A549 (cell line): Measurements from ENCODE around the gene GSC2. TPM values are rescaled to one million over a fixed set of nuclear protein-coding genes. Genes with fewer than 3 reads are reported as not detected.
"Not testable (repeated sequence)": the region's sequence is repeated elsewhere in the genome, so short reads cannot be mapped to it uniquely, and the experiment has no call there.

Experiments used
- ATAC-seq, 2 experiments: fragments of 200-7000 bp in 1 of 2; fragments of >200 bp in 1 of 2; cut with Nextera tagmentation in 1 of 2; cut with Tn5 transposase in 1 of 2; 3 replicates each; pipeline versions ENCODE4 v1.8.0 to v1.9.1; 2018 to 2020; ENCODE audit warnings: mild to moderate bottlenecking in 1 of 2, moderate library complexity in 1 of 2
- CTCF ChIA-PET: fragments of 300-600 bp; sonication (Branson Sonifier 250); formaldehyde crosslinking; extraction: SDS; loops from one replicate; lab custom pipeline; 2021; ENCODE audit warnings: antibody characterized with exemption, inconsistent platforms; lab: Yijun Ruan, JAX
- POLR2A ChIA-PET: fragments of 350-600 bp; formaldehyde crosslinking; extraction: SDS; loops from one replicate; lab custom pipeline; 2021; ENCODE audit warnings: antibody characterized with exemption, inconsistent platforms; lab: Yijun Ruan, JAX
- DNase-seq, 2 experiments: peaks; one replicate each; pipeline versions ENCODE4 v3.0.0 to v3.0.0-alpha.2; 2011 to 2016; ENCODE audit warnings: low read depth in 1 of 2, low spot score in 1 of 2
- FAIRE-seq: peaks from 2 replicates; lab custom pipeline; 2011; peaks lifted over from hg19 to GRCh38; lab: Jason Lieb, UNC
- H3K27ac ChIP-seq, 2 experiments: fragments of >200 bp; sonication (Bioruptor Twin); formaldehyde crosslinking; 3 replicates each; pipeline ENCODE4 v1.5.1; 2016 to 2017
- H3K4me1 ChIP-seq: fragments of >200 bp; sonication (Bioruptor Twin); formaldehyde crosslinking; 3 replicates; pipeline ENCODE4 v1.6.1; 2016
- H3K4me2 ChIP-seq: fragments of >200 bp; sonication (Bioruptor Twin); formaldehyde crosslinking; 3 replicates; pipeline ENCODE4 v1.6.1; 2016
- H3K4me3 ChIP-seq: fragments of >200 bp; sonication (Bioruptor Twin); formaldehyde crosslinking; 3 replicates; pipeline ENCODE4 v1.5.1; 2016
- H3K9me3 ChIP-seq: fragments of >200 bp; sonication (Bioruptor Twin); formaldehyde crosslinking; 3 replicates; pipeline ENCODE4 v1.6.1; 2016
- ATOH8 ChIP-seq: fragments of 250-450 bp; sonication (Bioruptor Pico); IDR thresholded peaks from 2 replicates; pipeline ENCODE4 v1.5.0; 2020; ENCODE audit warnings: low read depth, mild to moderate bottlenecking, moderate library complexity
- CBX2 ChIP-seq: fragments of 200-600 bp; sonication (generic); IDR thresholded peaks from 2 replicates; pipeline ENCODE4 v1.6.1; 2016; ENCODE audit warnings: low read depth, mild to moderate bottlenecking, borderline replicate concordance
- CHD2 ChIP-seq: fragments of 150-350 bp; IDR thresholded peaks from 2 replicates; pipeline ENCODE4 v1.6.1; 2014; ENCODE audit warnings: low read length; ENCODE audit not compliant: partially characterized antibody
- EHMT2 ChIP-seq: fragments of 200-600 bp; sonication (generic); IDR thresholded peaks from 2 replicates; pipeline ENCODE4 v1.6.1; 2016; ENCODE audit warnings: antibody characterized with exemption, low read depth, mild to moderate bottlenecking, moderate library complexity
- EP300 ChIP-seq, 2 experiments: fragments of >200 bp; sonication (Bioruptor Twin); formaldehyde crosslinking; IDR thresholded peaks; 2 replicates in 1 of 2; 3 replicates in 1 of 2; pipeline ENCODE4 v1.6.1; 2016 to 2017
- ESRRA ChIP-seq: fragments of 150-350 bp; IDR thresholded peaks from 2 replicates; pipeline ENCODE4 v1.6.1; 2014; ENCODE audit warnings: mild to moderate bottlenecking, low read length, borderline replicate concordance
- FOSB ChIP-seq: fragments of 250-450 bp; sonication (Bioruptor Pico); IDR thresholded peaks from 2 replicates; pipeline ENCODE4 v1.5.0; 2020; ENCODE audit warnings: mild to moderate bottlenecking, moderate library complexity
- FOXS1 ChIP-seq: fragments of 250-450 bp; sonication (Bioruptor Pico); IDR thresholded peaks from 2 replicates; pipeline ENCODE4 v1.5.0; 2020; ENCODE audit warnings: mild to moderate bottlenecking, moderate library complexity
- HES2 ChIP-seq: fragments of >200 bp; sonication (Bioruptor Twin); formaldehyde crosslinking; IDR thresholded peaks from 2 replicates; pipeline ENCODE4 v1.6.1; 2016
- HOXB13 ChIP-seq: fragments of 250-450 bp; sonication (Bioruptor Pico); IDR thresholded peaks from 2 replicates; pipeline ENCODE4 v1.5.0; 2020; ENCODE audit warnings: low read depth, mild to moderate bottlenecking, moderate library complexity
- KDM1A ChIP-seq: fragments of 200-600 bp; sonication (generic); IDR thresholded peaks from 2 replicates; pipeline ENCODE4 v1.6.1; 2016; ENCODE audit warnings: low read depth, mild to moderate bottlenecking
- MAFK ChIP-seq: fragments of 450-650 bp; IDR thresholded peaks from 2 replicates; pipeline ENCODE4 v1.6.1; 2014; ENCODE audit not compliant: partially characterized antibody
- MAX ChIP-seq: IDR thresholded peaks from 2 replicates; pipeline ENCODE4 v1.6.1; 2012
- NR3C1 ChIP-seq: fragments of >200 bp; sonication (Bioruptor Twin); formaldehyde crosslinking; IDR thresholded peaks from 3 replicates; pipeline ENCODE4 v1.6.1; 2017
- POLR2AphosphoS2 ChIP-seq: conservative IDR thresholded peaks from 2 replicates; pipeline ENCODE4 v1.6.1; 2012; ENCODE audit warnings: low read length, improper control_type of control experiment, inconsistent platforms
- RAD21 ChIP-seq, 2 experiments: fragments of >200 bp in 1 of 2; sonication (Bioruptor Twin) in 1 of 2; formaldehyde crosslinking in 1 of 2; IDR thresholded peaks in 1 of 2; conservative IDR thresholded peaks in 1 of 2; 2 replicates in 1 of 2; 3 replicates in 1 of 2; pipeline ENCODE4 v1.6.1; 2012 to 2018; ENCODE audit warnings: inconsistent platforms in 1 of 2
- RFX5 ChIP-seq: fragments of 450-650 bp; IDR thresholded peaks from 2 replicates; pipeline ENCODE4 v1.7.1; 2014; ENCODE audit warnings: antibody characterized with exemption, mild to moderate bottlenecking, moderate library complexity
- RNF2 ChIP-seq: fragments of 200-600 bp; sonication (generic); IDR thresholded peaks from 2 replicates; pipeline ENCODE4 v1.6.1; 2016; ENCODE audit warnings: low read depth, mild to moderate bottlenecking, antibody characterized with exemption, moderate library complexity, borderline replicate concordance
- SREBF2 ChIP-seq: fragments of 450-650 bp; IDR thresholded peaks from 2 replicates; pipeline ENCODE4 v1.6.1; 2014; ENCODE audit warnings: mild to moderate bottlenecking, moderate library complexity
- TFCP2L1 ChIP-seq: fragments of 250-450 bp; sonication (Bioruptor Pico); IDR thresholded peaks from 2 replicates; pipeline ENCODE4 v1.5.0; 2021; ENCODE audit warnings: mild to moderate bottlenecking
- TP53 ChIP-seq: fragments of 250-450 bp; sonication (Bioruptor Pico); IDR thresholded peaks from 2 replicates; pipeline ENCODE4 v1.5.0; 2021; ENCODE audit warnings: mild to moderate bottlenecking, moderate library complexity
- WGBS: methylation state at CpG from one replicate; pipeline ENCODE4 v1.1.6; 2017; ENCODE audit errors: missing lambda C conversion rate; 5-methylcytosine and 5-hydroxymethylcytosine counted together
- polyA plus RNA-seq, 4 experiments: library from polyadenylated mRNA; depleted of rRNA in 3 of 4; stranded (reverse); fragments of >200 nt; fragmentation: RNase III in 1 of 4; extraction: RNeasy Plus Mini Kit Qiagen cat#74134 plus additional on column Dnase treatment in 1 of 4; gene quantifications; 2 replicates in 3 of 4; 3 replicates in 1 of 4; pipeline ENCODE4 v1.2.3, GENCODE V29; 2011 to 2017

GSC2 gene
- polyA plus RNA-seq, 2 of the 4 experiments (the other 2 are of a cell fraction), result not detected

- H3K27ac ChIP-seq, H3K4me3 ChIP-seq, H3K4me1 ChIP-seq, ATAC-seq, H3K4me2 ChIP-seq, H3K9me3 ChIP-seq, DNase-seq, FAIRE-seq, POLR2A ChIA-PET: not testable (repeated sequence)
- 74% methylated on average over 5 of the region's 9 CpGs for WGBS
- CTCF ChIA-PET, result interaction anchor here (1.2 to 4.9 kb wide), 2 partner anchors 9 to 12 kb away, joined by 4 to 27 read pairs; partner anchors contain the start of gene ESS2
These were observed 6.0 kb upstream of the GSC2 start for GRCh38 chr22:19156109-19156508.

- ChIA-PET POLR2A (interaction anchor here (0.6 kb wide), 1 partner anchor 14 kb away, joined by 3 read pairs; no protein-coding TSS in a partner anchor), CTCF (interaction anchor here (4.9 kb wide), 1 partner anchor 9 kb away, joined by 27 read pairs; the partner anchor contains the start of gene ESS2)
- H3K27ac ChIP-seq, result no peak overlapping the region
- no peaks in the 10 kb centered on the region for H3K9me3 ChIP-seq
- H3K4me2 ChIP-seq, result no peak overlapping the region
- no peak for FAIRE-seq
- TF ChIP-seq CBX2, result no peak
- TF ChIP-seq HES2, result no peak
- TF ChIP-seq, all 56 proteins: peak for 0
- DNase-seq, result no peak
- Histone ChIP-seq H3K4me3 (no peak overlapping the region), H3K4me1 (no peaks in the 10 kb centered on the region)
- WGBS, result 25% methylated on average over 7 of the region's 11 CpGs
- no peak for ATAC-seq
These were observed 3.1 kb upstream of the GSC2 start for GRCh38 chr22:19152942-19153883.

- CTCF ChIA-PET, result no interaction called here
These were observed 1.5 kb upstream of the GSC2 start for GRCh38 chr22:19151329-19152191.

GRCh38 chr22:19150482-19151328 lies 613 bp upstream of the GSC2 start:
- Histone ChIP-seq H3K9me3 (no peaks in the 10 kb centered on the region), H3K4me1 (no peaks in the 10 kb centered on the region), H3K27ac (no peak overlapping the region), H3K4me3 (no peak overlapping the region), H3K4me2 (no peak overlapping the region)
- CTCF ChIA-PET, result no interaction called here
- FAIRE-seq (no peak), ATAC-seq (no peak), DNase-seq (no peak)
- no peak for TF ChIP-seq CHD2
- TF ChIP-seq TFCP2L1 (CRISPR knock-in tag), result no peak
- TF ChIP-seq KDM1A, result no peak
- POLR2A ChIA-PET, result no interaction called here
- 55% methylated on average over 16 of the region's 68 CpGs for WGBS

More at GRCh38 chr22:19151329-19152191, 1.5 kb upstream of the GSC2 start:
- ATAC-seq (no peak), DNase-seq (no peak), FAIRE-seq (no peak)
- H3K4me1 ChIP-seq, result no peaks in the 10 kb centered on the region
- WGBS, result 72% methylated on average over 7 of the region's 10 CpGs
- POLR2A ChIA-PET, result no interaction called here
- H3K9me3 ChIP-seq, result no peaks in the 10 kb centered on the region
- no peak overlapping the region for H3K4me2 ChIP-seq
- no peak overlapping the region for H3K4me3 ChIP-seq
- no peak overlapping the region for H3K27ac ChIP-seq
- TF ChIP-seq NR3C1 (no peak), RNF2 (no peak), SREBF2 (no peak), TP53 (no peak), POLR2AphosphoS2 (no peak), CHD2 (no peak), FOXS1 (no peak), MAX (no peak), EP300 (IDR thresholded peaks at IDR 0.05) (no peak), RAD21 (conservative IDR thresholded peaks at IDR 0.05 in 1 of 2, IDR thresholded peaks at IDR 0.05 in 1 of 2) (no peak), FOSB (no peak), MAFK (no peak), EHMT2 (no peak), HOXB13 (no peak), ATOH8 (CRISPR knock-in tag) (no peak), ESRRA (no peak), RFX5 (no peak)
